ENCODE measurements around the gene THYN1. TPM values are rescaled to one million over a fixed set of nuclear protein-coding genes. Genes with fewer than 3 reads are reported as not detected.

The THYN1 gene
- total and polyA plus RNA-seq, 12 donors, result 32.8 to 91.0 (median 48.6) TPM

DNA sequence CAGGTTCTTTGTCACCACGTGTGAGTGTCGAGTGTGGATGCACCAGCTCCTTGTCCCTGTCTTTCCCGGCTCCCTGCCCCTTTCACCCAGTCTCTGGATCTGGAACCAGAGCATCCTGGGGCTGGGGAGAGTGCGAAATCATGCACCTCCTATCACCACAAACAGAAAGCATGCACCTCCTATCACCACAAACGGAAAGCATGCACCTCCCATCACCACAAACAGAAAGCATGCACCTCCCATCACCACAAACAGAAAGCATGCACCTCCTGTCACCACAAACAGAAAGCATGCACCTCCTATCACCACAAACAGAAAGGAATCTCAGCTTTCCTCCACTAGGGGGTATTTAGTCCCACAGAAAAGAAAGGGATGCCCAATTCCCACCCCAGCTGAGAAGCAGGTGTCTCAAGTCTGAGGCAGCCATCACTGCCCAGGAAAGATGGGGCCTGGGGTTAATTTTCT, 17.1 kb upstream of the THYN1 start:
- no peak overlapping the region for H3K4me3 ChIP-seq
- H3K27ac ChIP-seq, result no peak overlapping the region
- H3K27me3 ChIP-seq, result peaks cover 33% of the 10 kb centered on the region
- TF ChIP-seq, protein P1, sequence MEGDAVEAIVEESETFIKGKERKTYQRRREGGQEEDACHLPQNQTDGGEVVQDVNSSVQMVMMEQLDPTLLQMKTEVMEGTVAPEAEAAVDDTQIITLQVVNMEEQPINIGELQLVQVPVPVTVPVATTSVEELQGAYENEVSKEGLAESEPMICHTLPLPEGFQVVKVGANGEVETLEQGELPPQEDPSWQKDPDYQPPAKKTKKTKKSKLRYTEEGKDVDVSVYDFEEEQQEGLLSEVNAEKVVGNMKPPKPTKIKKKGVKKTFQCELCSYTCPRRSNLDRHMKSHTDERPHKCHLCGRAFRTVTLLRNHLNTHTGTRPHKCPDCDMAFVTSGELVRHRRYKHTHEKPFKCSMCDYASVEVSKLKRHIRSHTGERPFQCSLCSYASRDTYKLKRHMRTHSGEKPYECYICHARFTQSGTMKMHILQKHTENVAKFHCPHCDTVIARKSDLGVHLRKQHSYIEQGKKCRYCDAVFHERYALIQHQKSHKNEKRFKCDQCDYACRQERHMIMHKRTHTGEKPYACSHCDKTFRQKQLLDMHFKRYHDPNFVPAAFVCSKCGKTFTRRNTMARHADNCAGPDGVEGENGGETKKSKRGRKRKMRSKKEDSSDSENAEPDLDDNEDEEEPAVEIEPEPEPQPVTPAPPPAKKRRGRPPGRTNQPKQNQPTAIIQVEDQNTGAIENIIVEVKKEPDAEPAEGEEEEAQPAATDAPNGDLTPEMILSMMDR (IDR thresholded peaks at IDR 0.05), result no peak
- TF ChIP-seq POLR2A (IDR thresholded peaks at IDR 0.05), result no peak
- no peaks in the 10 kb centered on the region for H3K36me3 ChIP-seq (replicated peaks in 1 of 2)
- no peaks in the 10 kb centered on the region for H3K4me1 ChIP-seq (replicated peaks in 1 of 2)
- H3K9me3 ChIP-seq (replicated peaks in 1 of 3), result no peaks in the 10 kb centered on the region
- WGBS, 4 donors, result 14 to 39% (median 34%) methylated on average over 2 to 5 of the region's 5 CpGs
- DNase-seq, result no peak
- intact Hi-C loops (cut with DNase I), result no loop called here

DNA sequence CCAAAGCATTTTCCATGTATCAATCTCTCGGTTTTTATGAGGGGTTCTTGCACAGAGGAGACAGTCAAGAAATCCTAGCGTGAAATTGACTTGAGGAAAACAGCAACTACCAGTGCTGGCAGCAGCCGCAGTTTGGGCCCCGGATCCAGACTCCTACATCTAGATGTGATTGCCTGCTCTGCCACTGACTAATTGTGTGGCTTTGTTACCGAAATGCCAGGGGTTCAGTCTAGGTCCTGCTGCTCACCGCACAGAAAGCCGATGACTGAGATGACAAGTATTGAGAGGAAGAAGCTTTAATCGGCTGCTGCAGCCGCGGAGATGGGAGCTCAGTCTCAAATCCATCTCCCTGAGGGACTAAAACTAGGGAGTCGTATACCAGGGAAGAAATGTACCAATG, 14.8 kb upstream of the THYN1 start:
- Histone ChIP-seq H3K27me3 (peaks cover 11% of the 10 kb centered on the region), H3K9me3 (replicated peaks in 1 of 3) (no peaks in the 10 kb centered on the region), H3K36me3 (replicated peaks in 1 of 2) (peaks cover 0 to 7% of the 10 kb centered on the region in 2 donors), H3K27ac (no peak overlapping the region), H3K4me1 (replicated peaks in 1 of 2) (no peaks in the 10 kb centered on the region), H3K4me3 (no peak overlapping the region)
- intact Hi-C loops (cut with DNase I), result no loop called here
- no peak for DNase-seq
- TF ChIP-seq POLR2A (IDR thresholded peaks at IDR 0.05), result no peak
- TF ChIP-seq, protein P1 (IDR thresholded peaks at IDR 0.05), result no peak
- WGBS, 4 donors, result 81 to 85% (median 83%) methylated on average over 10 to 11 of the region's 11 CpGs

DNA sequence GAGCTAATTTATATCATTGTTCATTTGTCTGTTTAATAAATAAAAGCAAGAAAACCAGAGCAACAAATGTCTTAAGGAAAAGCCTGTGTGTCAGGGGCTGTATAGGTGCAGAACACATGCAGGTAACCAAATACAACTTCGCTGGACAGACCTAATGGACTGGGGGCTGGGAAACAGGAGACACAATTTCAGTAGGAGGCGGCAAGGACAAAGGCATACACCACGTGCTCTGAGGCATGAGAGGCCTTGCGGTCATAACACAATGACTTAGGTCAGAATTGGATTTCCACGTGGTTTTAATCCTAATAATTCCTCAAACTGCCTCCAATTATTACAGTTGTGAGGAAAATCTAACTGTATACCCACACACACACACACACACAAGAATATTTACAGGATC, 14.3 kb upstream of the THYN1 start:
- H3K4me1 ChIP-seq (replicated peaks in 1 of 2), result no peaks in the 10 kb centered on the region
- H3K9me3 ChIP-seq (replicated peaks in 1 of 3), result no peaks in the 10 kb centered on the region
- peaks cover 6% of the 10 kb centered on the region for H3K27me3 ChIP-seq
- no peak overlapping the region for H3K27ac ChIP-seq
- peaks cover 0 to 12% of the 10 kb centered on the region in 2 donors for H3K36me3 ChIP-seq (replicated peaks in 1 of 2)
- DNase-seq, result no peak
- H3K4me3 ChIP-seq, result no peak overlapping the region
- TF ChIP-seq POLR2A (IDR thresholded peaks at IDR 0.05), result no peak
- TF ChIP-seq, protein P1 (IDR thresholded peaks at IDR 0.05), result no peak
- intact Hi-C loops (cut with DNase I), result no loop called here
- WGBS, 4 donors, result 70 to 80% (median 73%) methylated on average over 5 of the region's 5 CpGs

DNA sequence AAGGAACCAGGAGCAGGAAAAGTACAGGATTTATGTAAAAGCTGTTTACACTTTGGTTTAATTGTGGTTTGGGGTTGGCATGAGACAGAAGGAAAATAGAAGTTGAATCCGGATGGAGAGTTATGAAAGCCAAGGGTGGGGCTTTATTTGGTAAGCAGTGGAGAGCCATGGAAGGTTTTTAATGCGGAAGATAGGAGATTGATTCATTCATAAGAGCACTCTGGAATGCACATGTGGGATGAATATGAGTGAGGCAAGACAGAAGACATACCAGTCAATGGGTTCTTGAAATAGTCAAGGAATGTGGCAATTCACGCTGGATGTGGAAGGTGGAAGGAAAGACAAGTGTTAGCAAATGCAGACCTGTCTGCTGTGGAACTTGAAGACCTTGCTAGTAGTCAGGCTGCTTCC, 13.7 kb upstream of the THYN1 start:
- Histone ChIP-seq H3K9me3 (replicated peaks in 1 of 3) (no peaks in the 10 kb centered on the region), H3K27ac (no peak overlapping the region), H3K27me3 (peaks cover 4% of the 10 kb centered on the region), H3K36me3 (replicated peaks in 1 of 2) (peaks cover 0 to 18% of the 10 kb centered on the region in 2 donors), H3K4me1 (replicated peaks in 1 of 2) (no peaks in the 10 kb centered on the region), H3K4me3 (no peak overlapping the region)
- TF ChIP-seq, protein P1 (IDR thresholded peaks at IDR 0.05), result no peak
- no peak for TF ChIP-seq POLR2A (IDR thresholded peaks at IDR 0.05)
- 58 to 83% (median 64%) methylated on average over 3 of the region's 3 CpGs for WGBS, 4 donors
- intact Hi-C loops (cut with DNase I), result no loop called here
- no peak for DNase-seq

All from adrenal gland (tissue), 12 donors.